ENCODE data around the gene DHCR24. TPM values are rescaled to one million over a fixed set of nuclear protein-coding genes. Genes with fewer than 3 reads are reported as not detected.

Gene DHCR24
- total and polyA plus RNA-seq, 2 of the 13 experiments (the other 11 are each of a cell fraction or from before 2014, with no cell fraction given): 374 to 448 TPM

DNA sequence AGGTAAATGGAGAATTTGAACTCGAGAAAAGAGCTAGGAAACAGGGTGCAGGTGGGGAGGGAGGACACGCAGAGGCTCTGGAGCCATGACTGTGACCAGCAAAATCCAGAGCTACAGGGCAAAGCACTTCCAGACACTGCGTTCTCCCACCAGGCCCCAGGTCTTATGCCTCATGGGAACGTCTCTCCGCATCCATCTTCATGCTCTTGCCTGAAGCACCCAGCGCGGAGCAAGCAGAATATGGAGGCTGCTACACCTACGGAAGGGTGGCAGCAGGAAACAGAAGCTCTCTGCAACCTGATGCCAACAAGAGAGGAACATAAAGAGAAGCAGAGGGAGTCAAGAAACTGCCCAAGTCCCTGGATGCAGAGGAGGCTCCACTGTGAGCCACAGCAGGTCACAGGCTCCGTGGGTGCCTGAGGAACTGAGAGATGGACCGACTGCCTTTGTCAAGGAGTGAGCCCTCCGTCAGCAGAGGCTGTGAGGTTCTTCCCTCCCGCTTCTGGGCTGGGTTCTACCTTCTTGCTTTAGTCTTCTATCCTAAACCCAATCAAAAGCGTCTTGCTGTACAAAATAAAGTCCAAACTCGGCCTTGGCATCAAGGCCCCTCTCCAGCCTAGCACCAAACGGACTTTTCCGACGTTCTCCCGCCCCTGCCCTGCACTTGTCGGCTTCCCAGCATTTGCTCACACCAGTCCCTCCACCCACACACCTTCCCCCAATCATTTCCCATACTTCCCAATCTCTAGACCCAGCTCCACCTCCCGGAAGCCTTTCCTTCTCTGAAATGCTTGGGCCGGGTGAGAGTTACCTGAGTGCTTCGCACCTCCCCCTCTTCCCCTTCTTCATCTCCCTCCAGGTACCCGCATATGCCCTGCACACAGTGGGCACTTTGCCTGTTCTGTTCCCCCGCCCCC is 930 bp downstream of the DHCR24 start (continued):
- TF ChIP-seq SNAPC2 (CRISPR knock-in tag; IDR thresholded peaks at IDR 0.05) (no peak), MEIS1 (CRISPR knock-in tag; IDR thresholded peaks at IDR 0.05; ENCODE audit: borderline replicate concordance) (no peak), ZNF780A (CRISPR knock-in tag; IDR thresholded peaks at IDR 0.05) (no peak), BORCS8-MEF2B (CRISPR knock-in tag; IDR thresholded peaks at IDR 0.05) (peak; percentile 26; the same call in 1 of the 2 replicates), NR2F1 (CRISPR knock-in tag; IDR thresholded peaks at IDR 0.05) (no peak), GATAD2A (CRISPR knock-in tag; IDR thresholded peaks at IDR 0.05) (no peak), NCOR1 (IDR thresholded peaks at IDR 0.05; ENCODE audit: borderline replicate concordance, low read length) (no peak), HES4 (CRISPR knock-in tag; IDR thresholded peaks at IDR 0.05; ENCODE audit: borderline replicate concordance) (peak; percentile 68; the same call in 1 of the 2 replicates), HDAC1 (CRISPR knock-in tag; IDR thresholded peaks at IDR 0.05) (no peak), RBAK (CRISPR knock-in tag; IDR thresholded peaks at IDR 0.05) (no peak), ZSCAN31 (CRISPR knock-in tag; IDR thresholded peaks at IDR 0.05; ENCODE audit: low read depth) (no peak), ELF3 (CRISPR knock-in tag; IDR thresholded peaks at IDR 0.05) (no peak), HHEX (CRISPR knock-in tag; IDR thresholded peaks at IDR 0.05) (no peak), ZSCAN21 (CRISPR knock-in tag; IDR thresholded peaks at IDR 0.05; ENCODE audit: borderline replicate concordance) (no peak)
- TF ChIP-seq, protein P1, sequence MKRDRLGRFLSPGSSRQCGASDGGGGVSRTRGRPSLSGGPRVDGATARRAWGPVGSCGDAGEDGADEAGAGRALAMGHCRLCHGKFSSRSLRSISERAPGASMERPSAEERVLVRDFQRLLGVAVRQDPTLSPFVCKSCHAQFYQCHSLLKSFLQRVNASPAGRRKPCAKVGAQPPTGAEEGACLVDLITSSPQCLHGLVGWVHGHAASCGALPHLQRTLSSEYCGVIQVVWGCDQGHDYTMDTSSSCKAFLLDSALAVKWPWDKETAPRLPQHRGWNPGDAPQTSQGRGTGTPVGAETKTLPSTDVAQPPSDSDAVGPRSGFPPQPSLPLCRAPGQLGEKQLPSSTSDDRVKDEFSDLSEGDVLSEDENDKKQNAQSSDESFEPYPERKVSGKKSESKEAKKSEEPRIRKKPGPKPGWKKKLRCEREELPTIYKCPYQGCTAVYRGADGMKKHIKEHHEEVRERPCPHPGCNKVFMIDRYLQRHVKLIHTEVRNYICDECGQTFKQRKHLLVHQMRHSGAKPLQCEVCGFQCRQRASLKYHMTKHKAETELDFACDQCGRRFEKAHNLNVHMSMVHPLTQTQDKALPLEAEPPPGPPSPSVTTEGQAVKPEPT (CRISPR knock-in tag; IDR thresholded peaks at IDR 0.05; ENCODE audit: low read depth): no peak
- TF ChIP-seq, protein P2, sequence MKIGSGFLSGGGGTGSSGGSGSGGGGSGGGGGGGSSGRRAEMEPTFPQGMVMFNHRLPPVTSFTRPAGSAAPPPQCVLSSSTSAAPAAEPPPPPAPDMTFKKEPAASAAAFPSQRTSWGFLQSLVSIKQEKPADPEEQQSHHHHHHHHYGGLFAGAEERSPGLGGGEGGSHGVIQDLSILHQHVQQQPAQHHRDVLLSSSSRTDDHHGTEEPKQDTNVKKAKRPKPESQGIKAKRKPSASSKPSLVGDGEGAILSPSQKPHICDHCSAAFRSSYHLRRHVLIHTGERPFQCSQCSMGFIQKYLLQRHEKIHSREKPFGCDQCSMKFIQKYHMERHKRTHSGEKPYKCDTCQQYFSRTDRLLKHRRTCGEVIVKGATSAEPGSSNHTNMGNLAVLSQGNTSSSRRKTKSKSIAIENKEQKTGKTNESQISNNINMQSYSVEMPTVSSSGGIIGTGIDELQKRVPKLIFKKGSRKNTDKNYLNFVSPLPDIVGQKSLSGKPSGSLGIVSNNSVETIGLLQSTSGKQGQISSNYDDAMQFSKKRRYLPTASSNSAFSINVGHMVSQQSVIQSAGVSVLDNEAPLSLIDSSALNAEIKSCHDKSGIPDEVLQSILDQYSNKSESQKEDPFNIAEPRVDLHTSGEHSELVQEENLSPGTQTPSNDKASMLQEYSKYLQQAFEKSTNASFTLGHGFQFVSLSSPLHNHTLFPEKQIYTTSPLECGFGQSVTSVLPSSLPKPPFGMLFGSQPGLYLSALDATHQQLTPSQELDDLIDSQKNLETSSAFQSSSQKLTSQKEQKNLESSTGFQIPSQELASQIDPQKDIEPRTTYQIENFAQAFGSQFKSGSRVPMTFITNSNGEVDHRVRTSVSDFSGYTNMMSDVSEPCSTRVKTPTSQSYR (CRISPR knock-in tag; IDR thresholded peaks at IDR 0.05; ENCODE audit: borderline replicate concordance): peak; percentile 27; the same call in 1 of the 2 replicates
- TF ChIP-seq, protein P3, sequence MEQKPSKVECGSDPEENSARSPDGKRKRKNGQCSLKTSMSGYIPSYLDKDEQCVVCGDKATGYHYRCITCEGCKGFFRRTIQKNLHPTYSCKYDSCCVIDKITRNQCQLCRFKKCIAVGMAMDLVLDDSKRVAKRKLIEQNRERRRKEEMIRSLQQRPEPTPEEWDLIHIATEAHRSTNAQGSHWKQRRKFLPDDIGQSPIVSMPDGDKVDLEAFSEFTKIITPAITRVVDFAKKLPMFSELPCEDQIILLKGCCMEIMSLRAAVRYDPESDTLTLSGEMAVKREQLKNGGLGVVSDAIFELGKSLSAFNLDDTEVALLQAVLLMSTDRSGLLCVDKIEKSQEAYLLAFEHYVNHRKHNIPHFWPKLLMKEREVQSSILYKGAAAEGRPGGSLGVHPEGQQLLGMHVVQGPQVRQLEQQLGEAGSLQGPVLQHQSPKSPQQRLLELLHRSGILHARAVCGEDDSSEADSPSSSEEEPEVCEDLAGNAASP (CRISPR knock-in tag; IDR thresholded peaks at IDR 0.05; ENCODE audit: borderline replicate concordance): no peak

Measured in HepG2 (cell line).